ENCODE data around the gene FGF3. TPM values are rescaled to one million over a fixed set of nuclear protein-coding genes. Genes with fewer than 3 reads are reported as not detected.

Gene FGF3
- polyA plus RNA-seq, 3 donors from 2014 or later = not detected

DNA sequence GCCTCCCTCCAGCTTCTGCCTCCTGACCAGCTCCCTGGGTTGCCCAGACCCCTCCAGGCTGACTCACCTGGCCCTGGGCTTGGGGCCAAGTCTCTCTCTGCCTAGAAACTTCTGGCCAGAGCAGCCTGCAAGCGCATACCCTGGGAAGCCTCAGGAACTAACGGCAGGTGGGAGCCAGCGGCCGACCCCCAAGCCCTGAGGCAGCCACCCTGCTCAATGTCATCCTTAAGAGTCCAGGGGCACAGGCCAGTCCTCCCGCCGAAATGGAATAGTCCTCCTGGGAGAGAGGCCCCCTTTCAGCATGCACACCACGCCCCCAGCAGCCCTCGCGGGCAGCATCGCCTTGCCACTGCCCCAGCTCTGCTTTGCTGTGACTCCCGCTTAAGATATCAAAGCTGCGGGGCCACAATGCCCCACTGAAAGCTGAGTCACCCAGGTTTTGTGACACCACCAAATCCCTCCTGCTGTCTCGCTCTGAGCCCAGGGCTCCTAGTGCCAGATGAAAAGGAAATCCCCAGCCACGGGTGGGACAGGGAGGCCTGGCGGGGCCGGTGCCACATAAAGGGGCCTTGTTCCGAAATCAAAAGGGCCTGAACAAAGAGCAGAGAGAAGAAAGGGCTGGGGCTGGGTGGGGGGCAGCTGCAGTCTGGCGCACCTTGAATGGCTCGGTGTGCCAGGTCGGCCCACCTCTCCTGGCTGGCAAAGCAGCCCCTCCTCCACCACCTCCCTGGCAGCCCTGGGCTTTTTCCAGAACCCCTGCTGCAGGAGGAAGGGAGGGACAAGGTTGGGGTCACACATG, 21.4 kb upstream of the FGF3 start:
- no peak for DNase-seq
- Mint-ChIP-seq H3K9me3 (peaks cover 0 to 4% (median 0%) of the 10 kb centered on the region in 6 donors), H3K36me3 (no peaks in the 10 kb centered on the region), H3K27me3 (ENCODE audit: low read depth in 3 of 3) (peaks cover 0 to 18% (median 11%) of the 10 kb centered on the region in 3 donors), H3K4me3 (no peak overlapping the region), H3K4me1 (peaks cover 10% of the 10 kb centered on the region in 2 donors), H3K27ac (peak overlapping the region in 3 of 6 donors; percentile 24 to 95 (median 58))

DNA sequence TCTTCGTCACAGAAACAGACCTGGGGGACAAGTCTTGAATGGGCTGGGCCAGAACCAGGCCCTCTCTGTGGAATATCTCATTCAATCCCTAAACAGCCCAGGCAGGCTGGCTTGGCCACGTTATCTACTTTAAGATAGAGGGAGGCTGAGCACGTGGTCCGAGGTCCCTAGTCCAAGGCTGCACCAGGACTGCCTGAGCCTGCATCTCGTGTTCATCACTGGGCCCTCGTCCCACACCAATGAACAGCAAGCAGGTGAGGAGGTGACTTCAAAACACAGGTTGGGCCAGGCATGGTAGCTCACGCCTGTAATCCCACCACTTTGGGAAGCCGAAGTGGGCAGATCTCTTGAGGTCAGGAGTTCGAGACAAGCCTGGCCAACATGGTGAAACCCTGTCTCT, 20.3 kb upstream of the FGF3 start:
- Mint-ChIP-seq H3K36me3 (no peaks in the 10 kb centered on the region), H3K27ac (no peak overlapping the region), H3K27me3 (ENCODE audit: low read depth in 3 of 3) (peaks cover 1 to 18% (median 11%) of the 10 kb centered on the region in 3 donors), H3K4me3 (no peak overlapping the region), H3K9me3 (peaks cover 0 to 4% (median 0%) of the 10 kb centered on the region in 6 donors), H3K4me1 (peaks cover 10 to 19% of the 10 kb centered on the region in 2 donors)
- no peak for DNase-seq

DNA sequence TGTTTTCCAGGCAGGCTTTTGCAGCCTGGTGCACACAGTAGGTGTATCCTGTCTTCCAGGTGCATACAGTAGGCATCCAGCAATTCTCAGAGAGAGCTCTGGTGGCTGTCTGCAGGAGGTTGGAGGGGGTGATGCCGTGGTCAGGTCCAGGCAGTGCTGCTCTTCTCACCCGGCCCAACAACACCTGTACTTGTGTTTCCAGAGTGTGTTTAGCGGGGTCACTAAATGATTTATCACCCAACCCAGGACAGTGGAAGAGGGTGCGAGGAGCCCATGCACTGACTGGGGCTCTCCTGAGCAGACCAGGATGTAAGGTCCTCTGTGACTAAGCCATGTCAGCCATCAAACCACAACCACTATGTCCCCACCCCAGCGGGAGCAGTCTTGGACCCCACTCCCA, 18.6 kb upstream of the FGF3 start:
- no peak for DNase-seq
- H3K4me1 Mint-ChIP-seq = peaks cover 10 to 19% of the 10 kb centered on the region in 2 donors
- peaks cover 0 to 4% (median 0%) of the 10 kb centered on the region in 6 donors for H3K9me3 Mint-ChIP-seq
- H3K36me3 Mint-ChIP-seq = no peaks in the 10 kb centered on the region
- peaks cover 2 to 23% (median 12%) of the 10 kb centered on the region in 3 donors for H3K27me3 Mint-ChIP-seq (ENCODE audit: low read depth in 3 of 3)
- H3K27ac Mint-ChIP-seq = peak overlapping the region in 1 of 6 donors; percentile 30
- H3K4me3 Mint-ChIP-seq = no peak overlapping the region

DNA sequence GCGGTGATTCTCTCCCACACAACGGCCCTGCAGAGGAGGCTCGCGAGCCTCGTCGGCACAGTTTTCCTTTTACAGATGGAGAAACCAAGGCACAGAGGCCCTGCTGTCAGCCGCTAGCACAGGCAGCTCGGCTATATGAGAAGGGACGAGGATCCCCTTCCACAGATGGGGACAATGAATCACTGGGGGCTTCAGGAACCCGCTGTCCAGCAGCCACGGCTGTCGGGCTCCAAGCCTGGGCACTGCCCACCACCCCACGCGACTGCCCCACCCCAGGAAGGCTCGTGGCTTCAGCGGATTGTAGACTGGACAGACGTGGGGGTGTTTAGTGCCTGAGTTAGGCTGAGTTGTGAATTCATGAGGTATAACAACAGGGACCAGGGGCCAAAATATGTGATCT, 17.2 kb upstream of the FGF3 start:
- Mint-ChIP-seq H3K4me3 (no peak overlapping the region), H3K4me1 (peaks cover 7 to 14% of the 10 kb centered on the region in 2 donors), H3K36me3 (no peaks in the 10 kb centered on the region), H3K27me3 (ENCODE audit: low read depth in 3 of 3) (peaks cover 2 to 20% (median 9%) of the 10 kb centered on the region in 3 donors), H3K27ac (peak overlapping the region in 2 of 6 donors; percentile 58 to 59), H3K9me3 (peaks cover 0 to 2% (median 0%) of the 10 kb centered on the region in 6 donors)
- DNase-seq = no peak

DNA sequence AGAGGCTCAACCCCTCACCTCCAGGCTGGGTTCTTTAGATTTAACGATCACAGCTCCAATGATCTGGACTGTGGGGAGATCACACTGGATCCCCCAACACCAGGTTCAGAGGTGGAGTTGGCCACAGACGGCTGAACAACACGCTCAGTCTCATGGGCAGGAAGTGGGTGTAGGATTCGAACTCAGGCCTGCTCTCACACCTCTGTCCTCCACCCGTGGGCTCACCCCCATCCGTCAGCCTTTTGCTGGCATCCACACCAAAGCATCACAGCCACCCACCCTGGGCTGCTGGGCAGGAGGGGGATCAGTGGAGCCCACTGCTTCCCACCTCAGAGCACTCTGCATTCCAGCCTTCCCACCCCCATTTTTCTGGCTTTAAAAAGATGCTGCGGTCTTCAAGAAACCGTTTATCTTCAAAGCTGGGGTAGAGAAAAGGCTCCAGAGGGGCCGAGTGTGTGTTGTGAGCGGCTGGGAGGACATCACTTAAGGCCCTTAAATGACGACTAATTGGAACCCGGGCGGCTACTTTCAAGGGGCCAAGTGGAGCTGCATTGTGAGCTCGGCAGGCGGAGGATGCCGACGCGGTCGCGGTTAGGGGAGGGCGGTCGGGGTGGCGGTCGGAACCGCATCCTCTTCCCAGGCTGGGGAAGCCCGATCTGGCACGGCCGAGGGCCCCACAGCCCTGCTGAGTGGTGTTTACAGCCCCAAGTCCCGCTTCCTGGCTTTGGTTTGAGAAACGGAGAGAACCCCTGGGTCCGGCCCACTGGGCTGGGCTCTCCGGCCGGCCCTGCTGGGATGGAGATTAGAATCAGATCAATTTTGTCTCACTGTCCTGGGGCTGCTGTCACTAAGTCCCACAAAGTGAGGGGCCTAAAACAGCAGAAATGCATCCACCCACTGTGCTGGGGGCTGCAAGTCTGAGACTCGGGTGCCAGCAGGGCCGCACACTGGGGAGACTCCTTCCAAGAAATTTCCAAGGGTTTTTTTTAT, 15.9 kb upstream of the FGF3 start:
- Mint-ChIP-seq H3K9me3 (no peaks in the 10 kb centered on the region), H3K4me3 (no peak overlapping the region), H3K4me1 (peaks cover 2 to 9% of the 10 kb centered on the region in 2 donors), H3K27me3 (ENCODE audit: low read depth in 3 of 3) (peaks cover 2 to 17% (median 3%) of the 10 kb centered on the region in 3 donors), H3K27ac (no peak overlapping the region), H3K36me3 (no peaks in the 10 kb centered on the region)
- DNase-seq = no peak

DNA sequence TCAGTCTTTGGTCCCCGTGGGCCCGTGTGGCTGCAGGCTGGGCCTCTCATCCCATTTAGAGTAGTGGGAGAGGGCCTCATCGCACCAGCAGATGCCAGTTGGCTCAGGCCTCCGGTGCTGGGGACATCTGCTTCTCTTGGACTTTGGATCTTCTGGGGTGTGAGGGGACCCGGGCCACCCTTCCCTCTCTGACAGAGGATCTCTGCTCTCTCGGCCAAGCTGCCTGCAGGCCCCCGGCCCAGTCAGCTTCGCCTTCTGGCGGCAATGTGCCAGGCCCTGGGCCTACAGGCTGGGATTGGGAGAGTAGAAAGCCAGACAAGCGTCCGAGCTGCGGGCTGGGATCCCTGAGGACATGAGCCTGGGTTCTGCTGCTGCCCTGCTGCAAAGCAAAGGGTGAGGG, 15.0 kb upstream of the FGF3 start:
- no peak for DNase-seq
- no peaks in the 10 kb centered on the region for H3K36me3 Mint-ChIP-seq
- peaks cover 2 to 9% of the 10 kb centered on the region in 2 donors for H3K4me1 Mint-ChIP-seq
- no peaks in the 10 kb centered on the region for H3K9me3 Mint-ChIP-seq
- H3K27ac Mint-ChIP-seq = no peak overlapping the region
- H3K4me3 Mint-ChIP-seq = no peak overlapping the region
- peaks cover 2 to 17% (median 3%) of the 10 kb centered on the region in 3 donors for H3K27me3 Mint-ChIP-seq (ENCODE audit: low read depth in 3 of 3)

DNA sequence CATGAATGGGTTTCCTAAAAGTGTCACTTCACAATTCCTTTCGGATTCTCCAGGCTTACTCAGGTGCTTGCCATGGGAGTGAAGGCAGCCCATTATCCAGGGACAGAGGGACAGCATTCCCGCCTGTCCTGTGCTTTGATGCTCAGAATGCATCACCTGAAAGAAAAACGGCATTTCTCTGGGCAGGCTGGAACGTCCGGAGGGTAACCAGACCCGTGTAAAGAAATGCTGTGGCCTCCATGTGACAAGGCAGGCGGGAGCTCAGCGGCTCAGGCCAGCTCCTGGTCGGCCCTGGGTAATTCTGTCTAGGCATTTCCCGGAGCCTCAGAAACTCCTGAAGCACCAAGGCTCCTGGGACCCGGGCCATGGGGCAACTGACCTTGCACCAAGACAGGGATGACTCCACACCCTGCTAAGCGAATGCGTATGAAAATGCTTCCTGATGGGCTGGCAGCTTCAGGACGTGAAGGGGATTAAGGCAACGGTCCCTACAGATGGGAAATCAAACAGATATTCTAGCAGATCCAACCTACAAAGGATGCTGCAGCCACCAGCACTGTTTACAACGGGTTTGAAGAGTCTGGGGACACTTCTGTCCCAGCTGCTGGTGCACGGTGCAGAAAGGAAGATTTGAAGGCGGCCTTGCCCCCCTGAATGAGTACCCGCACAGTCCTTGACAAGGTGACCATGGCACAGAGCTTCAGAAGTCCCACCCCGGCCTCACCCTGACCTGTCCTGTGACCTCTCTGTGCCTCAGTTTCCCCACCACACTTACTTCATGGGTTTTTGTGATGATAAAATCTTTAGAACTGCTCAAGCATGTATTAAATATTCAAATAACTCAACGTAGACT, 13.6 kb upstream of the FGF3 start:
- Mint-ChIP-seq H3K36me3 (no peaks in the 10 kb centered on the region), H3K4me1 (peaks cover 2 to 9% of the 10 kb centered on the region in 2 donors), H3K9me3 (no peaks in the 10 kb centered on the region), H3K4me3 (no peak overlapping the region), H3K27me3 (ENCODE audit: low read depth in 3 of 3) (peaks cover 2 to 11% (median 3%) of the 10 kb centered on the region in 3 donors), H3K27ac (no peak overlapping the region)
- DNase-seq = no peak

DNA sequence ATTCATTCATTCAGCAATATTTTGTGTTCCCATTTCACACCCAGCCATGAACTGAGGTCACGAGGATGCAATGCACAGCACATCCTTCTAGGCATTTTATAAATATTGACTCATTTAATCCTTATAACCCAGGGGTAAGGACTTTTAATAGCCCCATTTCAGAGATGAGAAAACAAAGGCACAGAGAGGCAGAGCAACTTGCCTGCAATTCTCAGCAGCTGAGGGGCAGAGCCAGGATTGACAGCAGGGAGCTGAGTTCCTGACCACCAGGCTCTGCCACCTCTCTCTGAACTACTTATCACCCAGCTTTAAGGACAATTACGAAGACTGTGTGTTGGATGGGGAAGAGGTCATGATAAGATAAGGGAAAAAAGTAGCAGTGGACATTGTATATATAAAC, 12.8 kb upstream of the FGF3 start:
- Mint-ChIP-seq H3K27ac (no peak overlapping the region), H3K9me3 (no peaks in the 10 kb centered on the region), H3K4me3 (no peak overlapping the region), H3K36me3 (no peaks in the 10 kb centered on the region), H3K4me1 (peaks cover 2 to 9% of the 10 kb centered on the region in 2 donors), H3K27me3 (ENCODE audit: low read depth in 3 of 3) (peaks cover 2 to 10% (median 7%) of the 10 kb centered on the region in 3 donors)
- no peak for DNase-seq

DNA sequence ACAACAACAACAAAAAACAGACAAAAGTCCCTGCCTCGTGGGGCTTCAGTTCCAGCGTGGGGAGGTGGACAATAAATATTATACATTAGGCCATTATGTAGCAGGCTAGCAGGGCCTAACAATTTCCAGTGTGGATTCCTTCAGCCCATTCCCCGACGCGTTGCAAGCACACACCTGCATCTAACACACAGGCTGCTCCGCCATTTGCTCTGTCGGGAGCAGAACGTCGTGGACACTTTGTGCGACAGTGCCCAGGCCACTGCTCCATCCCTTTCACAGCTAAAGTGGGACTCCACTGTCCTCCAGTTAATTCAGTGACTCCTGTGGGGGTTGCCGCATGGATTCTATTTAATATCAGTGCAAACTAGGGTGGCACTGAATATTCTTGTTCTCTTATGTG, 10.9 kb upstream of the FGF3 start:
- DNase-seq = no peak
- Mint-ChIP-seq H3K9me3 (no peaks in the 10 kb centered on the region), H3K27me3 (ENCODE audit: low read depth in 3 of 3) (peaks cover 2 to 7% (median 5%) of the 10 kb centered on the region in 3 donors), H3K27ac (no peak overlapping the region), H3K4me1 (peaks cover 0 to 4% of the 10 kb centered on the region in 2 donors), H3K36me3 (no peaks in the 10 kb centered on the region), H3K4me3 (no peak overlapping the region)

DNA sequence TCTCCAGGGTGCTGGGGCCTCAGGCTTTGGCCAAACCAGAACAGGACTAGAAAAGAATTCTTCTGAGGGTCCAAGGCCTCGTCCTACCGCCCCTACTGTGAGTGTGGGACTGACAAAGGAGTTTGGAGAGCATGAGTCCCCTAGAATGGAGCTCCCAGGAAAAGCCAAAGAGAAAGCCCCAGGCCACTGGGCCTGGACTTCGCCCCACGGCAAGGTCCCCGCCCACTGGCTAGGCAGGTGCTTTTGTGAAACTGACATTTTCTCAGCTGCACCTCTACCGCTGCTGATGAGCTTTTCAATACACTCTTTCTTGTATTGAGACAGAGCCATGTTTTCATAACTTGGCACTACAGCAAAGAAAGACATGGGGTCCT, 9.7 kb upstream of the FGF3 start:
- Mint-ChIP-seq H3K27ac (no peak overlapping the region), H3K4me1 (no peaks in the 10 kb centered on the region), H3K36me3 (no peaks in the 10 kb centered on the region), H3K4me3 (no peak overlapping the region), H3K27me3 (ENCODE audit: low read depth in 3 of 3) (peaks cover 0 to 8% (median 7%) of the 10 kb centered on the region in 3 donors), H3K9me3 (no peaks in the 10 kb centered on the region)
- no peak for DNase-seq

DNA sequence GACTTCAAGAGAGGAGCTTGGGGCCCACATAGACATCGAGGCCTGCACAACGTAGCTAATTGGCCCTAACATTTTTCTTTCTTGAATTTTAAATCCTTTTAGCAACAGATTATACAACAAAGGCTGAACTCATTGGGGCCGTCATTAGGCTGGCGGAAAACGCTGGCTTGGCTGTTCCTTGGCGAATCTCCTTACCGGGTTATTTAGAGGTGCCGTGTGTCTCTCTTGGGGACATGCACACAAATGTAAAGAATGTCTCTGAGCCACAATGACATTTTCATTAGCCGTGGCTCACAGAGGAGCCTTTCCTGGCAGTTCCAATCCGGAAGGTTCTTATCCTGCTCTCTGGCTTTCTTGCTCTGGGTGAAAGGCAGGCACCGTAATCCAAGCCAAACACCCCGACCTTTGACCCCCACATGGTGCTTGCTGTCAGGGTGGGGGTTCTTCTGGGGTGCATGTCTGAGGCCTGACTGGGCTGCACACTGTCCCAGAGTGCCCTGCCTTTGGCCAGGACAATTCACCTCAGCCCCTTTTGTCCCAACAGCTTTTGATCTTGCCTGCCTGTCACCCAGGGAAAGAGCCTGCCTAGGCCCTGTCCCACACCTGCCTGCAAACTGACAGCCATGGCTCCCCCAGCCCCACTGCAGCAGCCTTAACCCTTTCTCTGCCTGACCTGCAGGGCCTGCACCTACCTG, 9.2 kb upstream of the FGF3 start:
- Mint-ChIP-seq H3K27ac (no peak overlapping the region), H3K36me3 (no peaks in the 10 kb centered on the region), H3K4me1 (no peaks in the 10 kb centered on the region), H3K9me3 (no peaks in the 10 kb centered on the region), H3K4me3 (no peak overlapping the region), H3K27me3 (ENCODE audit: low read depth in 3 of 3) (peaks cover 0 to 8% (median 6%) of the 10 kb centered on the region in 3 donors)
- no peak for DNase-seq

DNA sequence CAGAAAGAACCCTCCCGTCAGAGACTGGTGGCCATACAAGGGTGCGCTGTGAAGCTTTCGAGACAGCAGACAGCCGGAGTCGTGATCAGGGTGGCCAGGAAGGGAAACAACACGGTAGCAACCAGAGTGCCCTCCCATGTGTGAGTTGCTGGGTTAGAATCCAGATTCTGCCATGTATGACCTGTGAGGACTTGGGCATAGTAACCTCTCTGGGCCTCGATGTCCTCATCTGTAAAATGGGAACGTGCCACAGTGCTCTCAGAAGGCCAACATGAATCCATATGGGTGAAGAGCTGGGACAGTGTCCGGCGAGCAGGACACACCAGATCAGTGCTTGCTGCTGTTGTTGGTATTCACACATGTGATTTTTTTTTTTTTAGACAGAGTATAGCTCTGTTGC, 7.6 kb upstream of the FGF3 start:
- Mint-ChIP-seq H3K27me3 (ENCODE audit: low read depth in 3 of 3) (peaks cover 2 to 7% (median 2%) of the 10 kb centered on the region in 3 donors), H3K9me3 (no peaks in the 10 kb centered on the region), H3K27ac (no peak overlapping the region), H3K4me3 (no peak overlapping the region), H3K4me1 (no peaks in the 10 kb centered on the region), H3K36me3 (no peaks in the 10 kb centered on the region)
- no peak for DNase-seq

DNA sequence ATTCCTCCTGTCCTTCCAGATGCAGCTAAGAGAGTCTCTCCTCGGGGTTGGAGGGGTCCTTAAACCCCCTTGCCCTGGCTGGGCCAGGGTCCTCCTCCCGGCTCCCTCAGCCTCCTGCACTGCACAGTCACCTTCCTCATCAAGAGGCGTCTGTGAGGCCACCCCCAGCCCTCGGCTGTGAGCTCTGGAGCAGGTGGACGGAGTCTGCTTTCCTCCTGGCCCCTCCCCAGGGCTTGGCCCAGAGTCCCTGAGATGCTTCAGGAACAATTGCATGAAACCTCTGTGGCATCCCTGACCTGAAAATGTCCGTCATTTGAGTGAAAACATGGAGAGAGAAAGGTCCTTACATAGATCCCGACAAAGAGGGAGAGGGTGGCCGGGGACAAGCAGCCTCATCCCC, 6.7 kb upstream of the FGF3 start:
- peaks cover 2 to 9% (median 2%) of the 10 kb centered on the region in 3 donors for H3K27me3 Mint-ChIP-seq (ENCODE audit: low read depth in 3 of 3)
- H3K4me3 Mint-ChIP-seq = no peak overlapping the region
- DNase-seq = no peak
- H3K36me3 Mint-ChIP-seq = no peaks in the 10 kb centered on the region
- H3K27ac Mint-ChIP-seq = no peak overlapping the region
- no peaks in the 10 kb centered on the region for H3K9me3 Mint-ChIP-seq
- no peaks in the 10 kb centered on the region for H3K4me1 Mint-ChIP-seq
